Measurements from ENCODE around the gene PSMC3.

- TF ChIP-seq CTCF (IDR thresholded peaks at IDR 0.05) = no peak
- no peak for TF ChIP-seq POLR2A (IDR thresholded peaks at IDR 0.05)
- no peak for TF ChIP-seq EP300 (IDR thresholded peaks at IDR 0.05)
- peak in 2 of 3 donors; percentile 4 for TF ChIP-seq POLR2AphosphoS5 (IDR thresholded peaks at IDR 0.05)
Measured at GRCh38 chr11:47466701-47467250, 40.5 kb upstream of the PSMC3 start.

All from stomach (tissue), 4 donors.